Measurements from ENCODE around the gene TNFRSF11A. TPM values are rescaled to one million over a fixed set of nuclear protein-coding genes. Genes with fewer than 3 reads are reported as not detected.

Gene TNFRSF11A
- total RNA-seq, 3 donors from 2014 or later = 23.3 to 87.3 (median 59.3) TPM

GRCh38 chr18:62331581-62332356 is 6.7 kb downstream of the TNFRSF11A start:
- Histone ChIP-seq H3K4me3 (no peak overlapping the region), H3K9me3 (no peaks in the 10 kb centered on the region), H3K4me1 (ENCODE audit: low read depth) (peaks cover 32% of the 10 kb centered on the region), H3K36me3 (ENCODE audit: low read depth) (no peaks in the 10 kb centered on the region)
- ATAC-seq = no peak
- DNase-seq = peak in 1 of 3 donors; percentile 50
- intact Hi-C loops (cut with DNase I, micrococcal nuclease) = no loop called here
- TF ChIP-seq CTCF (IDR thresholded peaks at IDR 0.05) = no peak

GRCh38 chr18:62332431-62332830 is 7.3 kb downstream of the TNFRSF11A start:
- intact Hi-C loops (cut with DNase I, micrococcal nuclease) = no loop called here
- ATAC-seq = no peak
- no peak for DNase-seq
- no peak for TF ChIP-seq CTCF (IDR thresholded peaks at IDR 0.05)
- no peak overlapping the region for H3K4me3 ChIP-seq
- peaks cover 32% of the 10 kb centered on the region for H3K4me1 ChIP-seq (ENCODE audit: low read depth)
- H3K36me3 ChIP-seq (ENCODE audit: low read depth) = no peaks in the 10 kb centered on the region
- H3K9me3 ChIP-seq = no peaks in the 10 kb centered on the region

GRCh38 chr18:62332964-62333695 is 8.0 kb downstream of the TNFRSF11A start:
- ATAC-seq (no peak), DNase-seq (no peak)
- Histone ChIP-seq H3K9me3 (no peaks in the 10 kb centered on the region), H3K36me3 (ENCODE audit: low read depth) (no peaks in the 10 kb centered on the region), H3K4me3 (no peak overlapping the region), H3K4me1 (ENCODE audit: low read depth) (peaks cover 30% of the 10 kb centered on the region)
- intact Hi-C loops (cut with DNase I, micrococcal nuclease) = no loop called here
- TF ChIP-seq CTCF (IDR thresholded peaks at IDR 0.05) = no peak

- DNase-seq (peak in 1 of 3 donors; percentile 53), ATAC-seq (peak; percentile 80)
- TF ChIP-seq CTCF (IDR thresholded peaks at IDR 0.05) = no peak
- Histone ChIP-seq H3K36me3 (ENCODE audit: low read depth) (no peaks in the 10 kb centered on the region), H3K9me3 (no peaks in the 10 kb centered on the region), H3K4me3 (no peak overlapping the region), H3K4me1 (ENCODE audit: low read depth) (peaks cover 27% of the 10 kb centered on the region)
- intact Hi-C loops (cut with DNase I, micrococcal nuclease) = no loop called here
Measured at GRCh38 chr18:62334120-62334519, 9.0 kb downstream of the TNFRSF11A start.

- ATAC-seq (no peak), DNase-seq (no peak)
- TF ChIP-seq CTCF (IDR thresholded peaks at IDR 0.05) = no peak
- intact Hi-C loops (cut with DNase I, micrococcal nuclease) = no loop called here
- no peaks in the 10 kb centered on the region for H3K36me3 ChIP-seq (ENCODE audit: low read depth)
- H3K4me3 ChIP-seq = no peak overlapping the region
- no peaks in the 10 kb centered on the region for H3K9me3 ChIP-seq
- H3K4me1 ChIP-seq (ENCODE audit: low read depth) = peaks cover 24% of the 10 kb centered on the region
Measured at GRCh38 chr18:62335494-62335893, 10.4 kb downstream of the TNFRSF11A start.

All from mucosa of descending colon (tissue), 3 donors.